COLO668 (cell line): ENCODE measurements around the gene MOB4.
"Not testable (repeated sequence)": the region's sequence is repeated elsewhere in the genome, so short reads cannot be mapped to it uniquely, and the experiment has no call there.

ENCODE experiments used
- DNase-seq: peaks from one replicate; lab custom pipeline; 2025; ENCODE audit not compliant: unreplicated experiment; lab: John Stamatoyannopoulos, UW

The MOB4 gene

GRCh38 chr2:197587255-197587654 is 71.4 kb downstream of the MOB4 start:
- not testable (repeated sequence) for DNase-seq

DNA sequence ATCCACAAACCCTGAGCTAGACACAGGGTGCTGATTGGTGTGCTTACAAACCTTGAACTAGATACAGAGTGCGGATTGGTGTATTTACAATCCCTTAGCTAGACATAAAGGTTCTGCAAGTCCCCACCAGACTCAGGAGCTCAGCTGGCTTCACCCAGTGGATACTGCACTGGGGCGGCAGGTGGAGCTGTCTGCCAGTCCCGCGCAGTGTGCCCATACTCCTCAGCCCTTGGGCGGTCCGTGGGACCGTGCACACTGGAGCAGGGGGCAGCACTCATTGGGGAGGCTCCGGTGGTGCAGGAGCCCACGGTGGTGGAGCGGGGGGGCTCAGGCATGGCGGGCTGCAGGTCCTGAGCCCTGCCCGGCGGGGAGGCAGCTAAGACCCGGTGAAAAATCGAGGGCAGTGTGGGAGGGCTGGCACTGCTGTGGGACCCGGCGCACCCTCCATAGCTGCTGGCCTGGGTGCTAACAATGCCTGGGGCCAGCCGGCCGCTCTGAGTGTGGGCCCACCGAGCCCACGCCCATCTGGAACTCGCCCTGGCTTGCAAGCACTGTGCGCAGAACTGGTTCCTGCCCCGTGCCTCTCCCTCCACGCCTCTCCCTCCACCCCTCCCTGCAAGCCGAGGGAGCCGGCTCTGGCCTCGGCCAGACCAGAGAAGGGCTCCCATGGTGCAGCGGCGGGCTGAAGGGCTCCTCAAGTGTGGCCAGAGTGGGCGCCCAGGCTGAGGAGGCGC is 75.6 kb downstream of the MOB4 start:
- DNase-seq: no peak

- no peak for DNase-seq
These were observed 80.9 kb downstream of the MOB4 start for GRCh38 chr2:197596766-197597165.

GRCh38 chr2:197597166-197597565 is 81.3 kb downstream of the MOB4 start:
- DNase-seq: no peak

DNA sequence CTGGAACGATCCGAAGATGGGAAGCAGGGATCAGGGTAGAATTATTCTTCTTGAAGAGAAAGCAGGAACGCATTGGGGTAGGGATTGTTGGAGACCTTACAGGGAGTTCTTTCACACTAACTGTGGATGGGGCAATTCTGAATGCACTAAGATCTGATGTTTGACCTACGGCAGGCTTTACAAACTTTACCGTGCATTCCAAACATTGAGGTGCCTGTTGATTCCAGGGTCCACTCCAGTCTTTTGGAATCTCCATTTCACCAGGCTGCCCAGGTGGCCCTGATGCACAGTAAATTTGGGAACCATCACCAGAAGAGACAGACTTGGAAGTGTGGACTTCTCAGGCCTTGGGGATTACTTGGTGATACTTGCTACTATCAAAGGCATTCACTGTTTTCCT is 82.6 kb downstream of the MOB4 start:
- no peak for DNase-seq

GRCh38 chr2:197599285-197599965 is 83.6 kb downstream of the MOB4 start:
- peak; percentile 10 for DNase-seq

DNA sequence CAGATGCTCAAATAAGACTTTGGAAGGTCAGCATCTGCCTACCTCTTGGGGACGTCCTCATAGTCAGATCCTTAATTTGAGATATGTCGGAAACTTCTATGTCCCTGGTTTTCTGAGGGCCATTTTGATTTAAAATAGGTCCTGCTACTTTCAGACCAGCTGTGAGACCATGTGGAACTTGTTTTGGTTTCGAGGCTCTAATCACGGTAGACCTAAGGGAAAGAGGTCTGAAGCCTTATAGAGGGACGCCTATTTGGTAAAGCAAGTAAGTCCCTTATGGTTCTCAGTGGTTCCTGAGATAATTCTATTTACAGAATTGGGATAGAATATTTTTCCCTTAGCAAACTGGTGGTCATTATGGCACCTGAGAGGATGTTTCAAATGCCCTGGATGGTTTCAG is 84.4 kb downstream of the MOB4 start:
- no peak for DNase-seq

DNA sequence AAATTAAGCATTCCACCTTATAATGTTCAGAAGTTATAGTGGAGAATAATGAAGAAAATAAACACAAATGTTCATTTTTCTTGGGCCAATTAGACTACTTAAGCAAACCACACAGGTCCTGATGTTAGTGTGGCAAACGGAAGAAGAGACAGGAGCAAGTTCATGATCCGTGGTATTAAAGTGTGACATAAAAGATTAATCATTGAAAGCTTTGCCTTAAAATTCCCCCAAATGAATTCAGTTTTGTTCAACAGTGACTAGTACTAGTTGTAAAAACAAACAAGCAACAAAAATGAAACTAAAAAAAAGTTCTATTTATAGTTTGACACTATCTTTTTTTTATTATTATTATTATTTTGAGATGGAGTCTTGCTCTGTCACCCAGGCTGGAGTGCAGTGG is 85.9 kb downstream of the MOB4 start:
- DNase-seq: no peak
